GM23338 (cell line): ENCODE measurements around the gene CMSS1. TPM values are rescaled to one million over a fixed set of nuclear protein-coding genes. Genes with fewer than 3 reads are reported as not detected.

Experiments used
- ATAC-seq: fragments of 200-7000 bp; cut with Tn5 transposase; 3 replicates; pipeline ENCODE4 v1.9.1; 2020
- DNase-seq: peaks from one replicate; pipeline ENCODE4 v3.0.0-alpha.2; 2015; ENCODE audit warnings: low spot score
- H2AFZ ChIP-seq: fragments of 200-600 bp; sonication (generic); 2 replicates; pipeline ENCODE4 v1.8.0; 2016; ENCODE audit warnings: antibody characterized with exemption, mild to moderate bottlenecking, moderate library complexity
- H3F3A ChIP-seq: fragments of 200-600 bp; sonication (generic); replicated peaks from 2 replicates; pipeline ENCODE4 v1.8.0; 2017; ENCODE audit warnings: antibody characterized with exemption, mixed run types, low read depth
- H3K27ac ChIP-seq: fragments of 200-600 bp; sonication (generic); 2 replicates; pipeline ENCODE4 v1.6.1; 2016; ENCODE audit warnings: low read depth
- H3K27me3 ChIP-seq: fragments of 200-600 bp; sonication (generic); 2 replicates; pipeline ENCODE4 v1.8.0; 2016; ENCODE audit warnings: mild to moderate bottlenecking, mixed run types, moderate library complexity; ENCODE audit not compliant: insufficient read depth
- H3K36me3 ChIP-seq: fragments of 200-600 bp; sonication (generic); 2 replicates; pipeline ENCODE4 v1.8.0; 2016; ENCODE audit warnings: mild to moderate bottlenecking; ENCODE audit not compliant: insufficient read depth
- H3K4me1 ChIP-seq: fragments of 200-600 bp; sonication (generic); 2 replicates; pipeline ENCODE4 v1.8.0; 2016; ENCODE audit warnings: mild to moderate bottlenecking, moderate library complexity; ENCODE audit not compliant: insufficient read depth
- H3K4me2 ChIP-seq: fragments of 200-600 bp; sonication (generic); 2 replicates; pipeline ENCODE4 v1.7.1; 2017; ENCODE audit warnings: mixed run types
- H3K4me3 ChIP-seq: fragments of 200-600 bp; sonication (generic); 2 replicates; pipeline ENCODE4 v1.6.1; 2016; ENCODE audit warnings: mixed run types
- H3K79me2 ChIP-seq: fragments of 200-600 bp; sonication (generic); replicated peaks from 2 replicates; pipeline ENCODE4 v1.8.0; 2017; ENCODE audit warnings: mild to moderate bottlenecking; ENCODE audit not compliant: insufficient read depth
- H3K9me2 ChIP-seq: fragments of 200-600 bp; sonication (generic); 2 replicates; pipeline ENCODE4 v1.8.0; 2017; ENCODE audit not compliant: insufficient read depth
- H4K20me1 ChIP-seq: fragments of 200-600 bp; sonication (generic); replicated peaks from 2 replicates; pipeline ENCODE4 v1.8.0; 2017; ENCODE audit warnings: mild to moderate bottlenecking; ENCODE audit not compliant: insufficient read depth
- H3K27ac Mint-ChIP-seq: 2 replicates; pipeline ENCODE4 v1.8.0; 2020; ENCODE audit warnings: inconsistent platforms, mild to moderate bottlenecking, moderate library complexity, mixed read lengths
- H3K27me3 Mint-ChIP-seq: 3 replicates; pipeline ENCODE4 v1.8.0; 2022; ENCODE audit warnings: low read depth, mild to moderate bottlenecking, moderate library complexity, mixed read lengths, inconsistent platforms; ENCODE audit not compliant: insufficient read depth, poor library complexity
- H3K36me3 Mint-ChIP-seq: 3 replicates; pipeline ENCODE4 v1.8.0; 2021; ENCODE audit warnings: low read depth, mild to moderate bottlenecking, inconsistent platforms, moderate library complexity, mixed read lengths
- H3K4me1 Mint-ChIP-seq: 3 replicates; pipeline ENCODE4 v1.8.0; 2020; ENCODE audit warnings: mild to moderate bottlenecking, inconsistent platforms, mixed read lengths
- H3K4me3 Mint-ChIP-seq: 3 replicates; pipeline ENCODE4 v1.8.0; 2021; ENCODE audit warnings: moderate library complexity, mild to moderate bottlenecking, inconsistent platforms, mixed read lengths
- H3K9me3 Mint-ChIP-seq: 3 replicates; pipeline ENCODE4 v1.8.0; 2020; ENCODE audit warnings: moderate library complexity, mild to moderate bottlenecking, inconsistent platforms, mixed read lengths
- CTCF ChIP-seq, 2 experiments: fragments of 200-600 bp in 1 of 2; sonication (generic) in 1 of 2; conservative IDR thresholded peaks; 2 replicates each; pipeline versions ENCODE4 v1.5.1 to v1.6.1; 2016 to 2017; ENCODE audit warnings: antibody characterized with exemption in 2 of 2, low read depth in 2 of 2, mild to moderate bottlenecking in 2 of 2, moderate library complexity in 1 of 2
- ETS1 ChIP-seq: IDR thresholded peaks from 2 replicates; pipeline ENCODE4 v1.6.1; 2016; ENCODE audit warnings: antibody characterized with exemption
- NANOG ChIP-seq: IDR thresholded peaks from 2 replicates; pipeline ENCODE4 v1.6.1; 2016; ENCODE audit warnings: antibody characterized with exemption, borderline replicate concordance
- REST ChIP-seq: IDR thresholded peaks from one replicate; pipeline ENCODE4 v1.6.1; 2018; ENCODE audit warnings: antibody characterized with exemption; ENCODE audit not compliant: unreplicated experiment
- STAT1 ChIP-seq: IDR thresholded peaks from one replicate; pipeline ENCODE4 v1.6.1; 2016; ENCODE audit warnings: antibody characterized with exemption; ENCODE audit not compliant: unreplicated experiment
- ZNF114 ChIP-seq: fragments of 250-450 bp; sonication (Bioruptor Pico); IDR thresholded peaks from 2 replicates; pipeline ENCODE4 v1.5.0; 2020; ENCODE audit warnings: mild to moderate bottlenecking, moderate library complexity
- ZNF331 ChIP-seq: fragments of 250-450 bp; sonication (Bioruptor Pico); IDR thresholded peaks from 2 replicates; pipeline ENCODE4 v1.5.0; 2020; ENCODE audit warnings: low read depth, mild to moderate bottlenecking, moderate library complexity
- ZNF462 ChIP-seq: fragments of 250-450 bp; sonication (Bioruptor Pico); IDR thresholded peaks from 2 replicates; pipeline ENCODE4 v1.5.0; 2020; ENCODE audit warnings: mild to moderate bottlenecking, moderate library complexity
- polyA plus RNA-seq: library from polyadenylated mRNA; unstranded; fragments of >200 nt; fragmentation: Nextera tagmentation; extraction: Ambion mirVana; gene quantifications from 2 replicates; pipeline ENCODE4 v1.2.1, GENCODE V29; 2016
- total RNA-seq: library from RNA; depleted of rRNA; stranded (reverse); fragments of >200 nt; shearing (Covaris generic); gene quantifications from 2 replicates; pipeline ENCODE4 v1.2.3, GENCODE V29; 2014

The CMSS1 gene
- total and polyA plus RNA-seq, 2 experiments from 2014 or later: 39.4 to 187 TPM

- Histone ChIP-seq H2AFZ (no peak overlapping the region), H3K27ac (no peak overlapping the region)
- ATAC-seq: no peak
Measured at GRCh38 chr3:99952306-99952705, 134.6 kb downstream of the CMSS1 start.

GRCh38 chr3:99953596-99953995, 135.9 kb downstream of the CMSS1 start:
- no peaks in the 10 kb centered on the region for H3K9me2 ChIP-seq
- H3K9me3 Mint-ChIP-seq: no peaks in the 10 kb centered on the region
- no peak overlapping the region for H3K4me3 ChIP-seq
- ATAC-seq (no peak), DNase-seq (no peak)
- no peaks in the 10 kb centered on the region for H3K36me3 ChIP-seq
- no peaks in the 10 kb centered on the region for H3F3A ChIP-seq
- H3K4me1 ChIP-seq: peaks cover 16% of the 10 kb centered on the region
- H3K27me3 ChIP-seq: no peaks in the 10 kb centered on the region
- no peak overlapping the region for H3K4me3 Mint-ChIP-seq
- H3K36me3 Mint-ChIP-seq: no peaks in the 10 kb centered on the region
- no peak overlapping the region for H3K27ac ChIP-seq
- no peak for TF ChIP-seq REST
- TF ChIP-seq CTCF (conservative IDR thresholded peaks at IDR 0.05; ENCODE audit: low read depth in 2 of 2): no peak
- no peak for TF ChIP-seq ZNF331 (CRISPR knock-in tag)
- no peak for TF ChIP-seq STAT1
- no peak for TF ChIP-seq ZNF462 (CRISPR knock-in tag)
- TF ChIP-seq NANOG: no peak
- no peaks in the 10 kb centered on the region; the same call in 1 of the 2 replicates for H3K79me2 ChIP-seq
- peaks cover 11% of the 10 kb centered on the region; the same call in 2 of the 3 replicates for H3K4me1 Mint-ChIP-seq
- no peaks in the 10 kb centered on the region for H3K27me3 Mint-ChIP-seq
- no peaks in the 10 kb centered on the region for H4K20me1 ChIP-seq
- no peak overlapping the region for H3K27ac Mint-ChIP-seq
- H2AFZ ChIP-seq: no peak overlapping the region
- no peak overlapping the region for H3K4me2 ChIP-seq

More at GRCh38 chr3:99952306-99952705, 134.6 kb downstream of the CMSS1 start:
- H3K4me2 ChIP-seq: no peak overlapping the region
- H4K20me1 ChIP-seq: no peaks in the 10 kb centered on the region
- DNase-seq: no peak
- H3K27ac Mint-ChIP-seq: no peak overlapping the region
- H3K79me2 ChIP-seq: no peaks in the 10 kb centered on the region; the same call in 1 of the 2 replicates
- peaks cover 2% of the 10 kb centered on the region for H3K27me3 Mint-ChIP-seq
- no peaks in the 10 kb centered on the region for H3F3A ChIP-seq
- no peaks in the 10 kb centered on the region for H3K9me3 Mint-ChIP-seq
- H3K4me1 Mint-ChIP-seq: peaks cover 20% of the 10 kb centered on the region
- H3K4me1 ChIP-seq: peaks cover 26% of the 10 kb centered on the region
- TF ChIP-seq ETS1 (no peak), ZNF114 (CRISPR knock-in tag) (no peak), ZNF331 (CRISPR knock-in tag) (no peak)
- H3K4me3 ChIP-seq: no peak overlapping the region
- H3K27me3 ChIP-seq: no peaks in the 10 kb centered on the region
- no peaks in the 10 kb centered on the region for H3K36me3 ChIP-seq
- no peaks in the 10 kb centered on the region for H3K36me3 Mint-ChIP-seq
- H3K9me2 ChIP-seq: no peaks in the 10 kb centered on the region
- no peak overlapping the region for H3K4me3 Mint-ChIP-seq
